Endothelial cell of hepatic sinusoid (primary cell): ENCODE results near the gene HAL.

ENCODE experiments used
- in situ Hi-C: cut with HindIII; loops from 2 replicates; pipeline ENCODE4 v1.10.0; 2017; ENCODE audit warnings: low sequenced_read_pairs

HAL gene

DNA sequence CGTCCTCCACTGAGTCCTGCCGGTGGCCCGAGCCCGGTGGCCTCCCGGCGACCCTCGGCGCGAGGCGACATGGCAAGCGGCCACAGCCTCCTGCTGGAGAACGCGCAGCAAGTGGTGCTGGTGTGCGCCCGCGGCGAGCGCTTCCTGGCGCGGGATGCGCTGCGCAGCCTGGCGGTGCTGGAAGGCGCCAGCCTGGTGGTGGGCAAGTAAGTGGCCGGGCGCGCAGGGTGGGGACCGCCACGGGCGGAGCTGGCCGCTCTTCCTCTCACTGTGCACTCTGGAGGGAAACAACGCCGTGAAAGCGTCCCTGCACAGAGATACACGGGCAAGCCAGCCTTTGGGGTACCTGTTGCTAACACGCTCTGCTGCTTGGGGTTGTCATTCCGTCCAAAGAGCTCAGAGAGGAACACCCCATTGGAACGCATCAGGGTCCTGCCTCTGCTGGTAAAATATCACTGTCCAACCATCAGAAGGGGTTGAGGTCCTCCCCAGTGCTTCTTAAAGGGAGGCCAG lies 52.8 kb downstream of the HAL start, which contains the start of gene AMDHD1:
Gene AMDHD1 (plus strand): TSS at position 2 of the 513 bp plus-strand sequence. CDS start 68 bp downstream, at position 70.
- in situ Hi-C loops, result loop anchor here (5.0 kb wide), 1 partner anchor 86 kb away; the partner anchor contains the start of gene SNRPF

GRCh38 chr12:95942524-95943329 lies 53.4 kb downstream of the HAL start, which contains the start of gene CCDC38:
Gene CCDC38, minus strand, starts transcription at chr12:95942614. Its CDS starts 6,105 bp downstream, at chr12:95936509.
- in situ Hi-C loops, result loop anchor here (5.0 kb wide), 1 partner anchor 85 kb away; the partner anchor contains the start of gene SNRPF

DNA sequence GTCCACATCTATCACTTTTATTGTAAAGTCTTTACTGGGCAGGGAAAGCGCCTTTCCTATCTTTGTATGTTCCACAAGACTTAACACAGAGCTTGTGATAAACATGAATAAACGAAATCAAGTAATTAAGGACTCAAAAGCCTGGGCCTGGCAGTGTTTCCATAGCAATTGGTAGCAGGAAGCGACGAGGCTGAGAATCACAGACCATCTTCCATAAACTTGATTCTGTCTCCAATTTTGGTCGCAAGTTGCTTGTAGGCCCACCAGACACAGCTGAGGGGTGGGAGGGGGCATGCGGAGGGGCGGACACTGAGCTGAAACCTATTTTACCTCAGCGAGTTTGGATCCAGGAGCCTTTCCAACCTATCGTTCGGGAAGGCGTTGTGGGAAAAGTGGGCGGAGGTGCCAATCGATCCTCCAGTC lies 54.0 kb downstream of the HAL start:
- in situ Hi-C loops, result loop anchor here (5.0 kb wide), 1 partner anchor 85 kb away; the partner anchor contains the start of gene SNRPF

- in situ Hi-C loops, result loop anchor here (5.0 kb wide), 1 partner anchor 83 kb away; the partner anchor contains the start of gene SNRPF
Observed at GRCh38 chr12:95940514-95940913, 55.6 kb downstream of the HAL start.
